ENCODE measurements around the gene SPRY4. TPM values are rescaled to one million over a fixed set of nuclear protein-coding genes. Genes with fewer than 3 reads are reported as not detected.

SPRY4 gene
- total RNA-seq, 2 experiments from 2014 or later, result 0.96 to 1.7 TPM

GRCh38 chr5:142290577-142291299, 34.1 kb downstream of the SPRY4 start:
- Mint-ChIP-seq H3K27ac (no peak overlapping the region), H3K27me3 (no peaks in the 10 kb centered on the region), H3K4me1 (peaks cover 14% of the 10 kb centered on the region), H3K4me3 (no peak overlapping the region), H3K9me3 (no peaks in the 10 kb centered on the region), H3K36me3 (no peaks in the 10 kb centered on the region)
- DNase-seq (no peak), ATAC-seq (ENCODE audit: low read depth) (no peak)
- POLR2A ChIA-PET, result no interaction called here

- POLR2A ChIA-PET, result no interaction called here
- Mint-ChIP-seq H3K36me3 (no peaks in the 10 kb centered on the region), H3K4me1 (peaks cover 14% of the 10 kb centered on the region), H3K27ac (no peak overlapping the region), H3K4me3 (no peak overlapping the region), H3K27me3 (no peaks in the 10 kb centered on the region), H3K9me3 (no peaks in the 10 kb centered on the region)
- no peak for DNase-seq
- ATAC-seq (ENCODE audit: low read depth), result no peak
These were observed 34.9 kb downstream of the SPRY4 start for GRCh38 chr5:142289708-142290576.

- Mint-ChIP-seq H3K9me3 (no peaks in the 10 kb centered on the region), H3K36me3 (no peaks in the 10 kb centered on the region), H3K27me3 (no peaks in the 10 kb centered on the region), H3K27ac (no peak overlapping the region), H3K4me3 (no peak overlapping the region), H3K4me1 (peaks cover 10% of the 10 kb centered on the region)
- no peak for ATAC-seq (ENCODE audit: low read depth)
- POLR2A ChIA-PET, result no interaction called here
- no peak for DNase-seq
These were observed 36.9 kb downstream of the SPRY4 start for GRCh38 chr5:142287973-142288313.

GRCh38 chr5:142287096-142287972, 37.5 kb downstream of the SPRY4 start:
- H3K4me3 Mint-ChIP-seq, result peak overlapping the region; percentile 29
- peak overlapping the region; percentile 35 for H3K27ac Mint-ChIP-seq
- H3K9me3 Mint-ChIP-seq, result no peaks in the 10 kb centered on the region
- H3K27me3 Mint-ChIP-seq, result no peaks in the 10 kb centered on the region
- POLR2A ChIA-PET, result no interaction called here
- H3K4me1 Mint-ChIP-seq, result peaks cover 10% of the 10 kb centered on the region
- H3K36me3 Mint-ChIP-seq, result no peaks in the 10 kb centered on the region
- DNase-seq (no peak), ATAC-seq (ENCODE audit: low read depth) (no peak)

- no peaks in the 10 kb centered on the region for H3K9me3 Mint-ChIP-seq
- POLR2A ChIA-PET, result no interaction called here
- no peak for ATAC-seq (ENCODE audit: low read depth)
These were observed 38.7 kb downstream of the SPRY4 start for GRCh38 chr5:142286111-142286510.

GRCh38 chr5:142283304-142283703, 41.5 kb downstream of the SPRY4 start:
- ATAC-seq (ENCODE audit: low read depth) (no peak), DNase-seq (no peak)
- H3K4me1 Mint-ChIP-seq, result peaks cover 9% of the 10 kb centered on the region
- H3K36me3 Mint-ChIP-seq, result no peaks in the 10 kb centered on the region
- peaks cover 1% of the 10 kb centered on the region for H3K27me3 Mint-ChIP-seq
- H3K4me3 Mint-ChIP-seq, result no peak overlapping the region
- H3K9me3 Mint-ChIP-seq, result no peaks in the 10 kb centered on the region
- no peak overlapping the region for H3K27ac Mint-ChIP-seq
- POLR2A ChIA-PET, result no interaction called here

More at GRCh38 chr5:142286111-142286510, 38.7 kb downstream of the SPRY4 start:
- Mint-ChIP-seq H3K27me3 (no peaks in the 10 kb centered on the region), H3K36me3 (no peaks in the 10 kb centered on the region), H3K27ac (no peak overlapping the region), H3K4me1 (peaks cover 10% of the 10 kb centered on the region), H3K4me3 (no peak overlapping the region)
- DNase-seq, result no peak

- peaks cover 3% of the 10 kb centered on the region for H3K27me3 Mint-ChIP-seq
- H3K4me3 Mint-ChIP-seq, result no peak overlapping the region
- H3K4me1 Mint-ChIP-seq, result no peaks in the 10 kb centered on the region
These were observed 42.9 kb downstream of the SPRY4 start for GRCh38 chr5:142281966-142282365.

GRCh38 chr5:142281008-142281367, 43.8 kb downstream of the SPRY4 start:
- Mint-ChIP-seq H3K27me3 (peaks cover 3% of the 10 kb centered on the region), H3K4me3 (no peak overlapping the region), H3K36me3 (no peaks in the 10 kb centered on the region), H3K4me1 (no peaks in the 10 kb centered on the region), H3K9me3 (no peaks in the 10 kb centered on the region), H3K27ac (no peak overlapping the region)
- no peak for ATAC-seq (ENCODE audit: low read depth)
- DNase-seq, result no peak
- POLR2A ChIA-PET, result no interaction called here

More at GRCh38 chr5:142281966-142282365, 42.9 kb downstream of the SPRY4 start:
- POLR2A ChIA-PET, result no interaction called here
- Mint-ChIP-seq H3K27ac (no peak overlapping the region), H3K36me3 (no peaks in the 10 kb centered on the region), H3K9me3 (no peaks in the 10 kb centered on the region)
- ATAC-seq (ENCODE audit: low read depth) (no peak), DNase-seq (no peak)

GRCh38 chr5:142280066-142281007, 44.5 kb downstream of the SPRY4 start:
- DNase-seq (no peak), ATAC-seq (ENCODE audit: low read depth) (no peak)
- Mint-ChIP-seq H3K4me1 (no peaks in the 10 kb centered on the region), H3K27ac (no peak overlapping the region), H3K36me3 (no peaks in the 10 kb centered on the region), H3K27me3 (peaks cover 3% of the 10 kb centered on the region), H3K9me3 (no peaks in the 10 kb centered on the region), H3K4me3 (no peak overlapping the region)
- POLR2A ChIA-PET, result no interaction called here

- no peak for DNase-seq
- Mint-ChIP-seq H3K4me1 (no peaks in the 10 kb centered on the region), H3K27me3 (peaks cover 3% of the 10 kb centered on the region), H3K27ac (no peak overlapping the region), H3K36me3 (no peaks in the 10 kb centered on the region), H3K9me3 (no peaks in the 10 kb centered on the region), H3K4me3 (no peak overlapping the region)
- no peak for ATAC-seq (ENCODE audit: low read depth)
- POLR2A ChIA-PET, result no interaction called here
These were observed 46.2 kb downstream of the SPRY4 start for GRCh38 chr5:142278627-142279026.

- Mint-ChIP-seq H3K4me1 (no peaks in the 10 kb centered on the region), H3K27me3 (peaks cover 3% of the 10 kb centered on the region), H3K9me3 (no peaks in the 10 kb centered on the region), H3K27ac (no peak overlapping the region), H3K4me3 (no peak overlapping the region), H3K36me3 (no peaks in the 10 kb centered on the region)
- POLR2A ChIA-PET, result no interaction called here
- no peak for ATAC-seq (ENCODE audit: low read depth)
- no peak for DNase-seq
These were observed 47.0 kb downstream of the SPRY4 start for GRCh38 chr5:142277796-142278195.

GRCh38 chr5:142276517-142276916, 48.3 kb downstream of the SPRY4 start:
- H3K36me3 Mint-ChIP-seq, result no peaks in the 10 kb centered on the region
- ATAC-seq (ENCODE audit: low read depth) (no peak), DNase-seq (no peak)
- POLR2A ChIA-PET, result no interaction called here
- no peak overlapping the region for H3K4me3 Mint-ChIP-seq
- no peaks in the 10 kb centered on the region for H3K4me1 Mint-ChIP-seq
- no peak overlapping the region for H3K27ac Mint-ChIP-seq
- peaks cover 5% of the 10 kb centered on the region for H3K27me3 Mint-ChIP-seq
- no peaks in the 10 kb centered on the region for H3K9me3 Mint-ChIP-seq

GRCh38 chr5:142275496-142275895, 49.3 kb downstream of the SPRY4 start:
- Mint-ChIP-seq H3K4me1 (no peaks in the 10 kb centered on the region), H3K4me3 (no peak overlapping the region), H3K27ac (no peak overlapping the region), H3K9me3 (no peaks in the 10 kb centered on the region), H3K36me3 (no peaks in the 10 kb centered on the region), H3K27me3 (peaks cover 7% of the 10 kb centered on the region)
- no peak for ATAC-seq (ENCODE audit: low read depth)
- POLR2A ChIA-PET, result no interaction called here
- DNase-seq, result no peak

Measured in activated naive CD8-positive, alpha-beta T cell treated with anti-CD3 and anti-CD28 coated beads, Interleukin-2, amount 10 ng/mL, durations not matched to agents 7 days and 5 days (primary cell).